ENCODE measurements around the gene MAML3. TPM values are rescaled to one million over a fixed set of nuclear protein-coding genes. Genes with fewer than 3 reads are reported as not detected.

The MAML3 gene
- total RNA-seq, 4 donors from 2014 or later = 21.2 to 28.4 (median 22.1) TPM

DNA sequence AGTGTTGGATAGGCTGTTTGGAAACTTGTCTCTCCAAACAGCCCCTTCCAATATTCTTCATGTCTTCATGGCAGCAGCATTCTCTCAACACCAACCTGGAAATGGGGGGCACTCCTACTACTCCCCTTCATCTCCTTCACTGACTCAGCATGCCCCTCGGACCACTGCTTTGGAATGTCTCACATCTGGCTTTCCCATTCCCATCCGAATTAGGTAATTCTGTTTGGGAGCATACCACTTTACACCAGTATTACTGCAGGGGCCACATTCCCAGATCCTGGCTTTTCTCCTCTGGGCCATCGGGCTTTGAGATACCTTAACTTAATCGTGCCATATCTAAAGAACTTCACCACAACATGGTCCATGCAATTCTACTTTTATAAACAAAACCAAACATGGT is 100.8 kb downstream of the MAML3 start:
- DNase-seq (ENCODE audit: low spot score in 2 of 2) = no peak
- intact Hi-C loops (cut with DNase I; ENCODE audit: low total_unique reads) = no loop called here
- no peak overlapping the region for H3K4me3 ChIP-seq (ENCODE audit: low read depth, poor library complexity, severe bottlenecking)
- WGBS, 2 donors = 94 to 96% methylated on average over 4 of the region's 4 CpGs
- no peak for TF ChIP-seq POLR2A (IDR thresholded peaks at IDR 0.05)
- TF ChIP-seq CTCF (IDR thresholded peaks at IDR 0.05) = no peak

- intact Hi-C loops (cut with DNase I; ENCODE audit: low total_unique reads) = no loop called here
- no peak overlapping the region for H3K4me3 ChIP-seq (ENCODE audit: low read depth, poor library complexity, severe bottlenecking)
- no peak for TF ChIP-seq CTCF (IDR thresholded peaks at IDR 0.05)
- TF ChIP-seq POLR2A (IDR thresholded peaks at IDR 0.05) = no peak
- no peak for DNase-seq (ENCODE audit: low spot score in 2 of 2)
- 44 to 56% methylated on average over 3 of the region's 3 CpGs for WGBS, 2 donors
Measured at GRCh38 chr4:140052050-140052449, 101.9 kb downstream of the MAML3 start.

GRCh38 chr4:140049849-140050637 is 103.9 kb downstream of the MAML3 start:
- TF ChIP-seq CTCF (IDR thresholded peaks at IDR 0.05) = no peak
- no peak for TF ChIP-seq POLR2A (IDR thresholded peaks at IDR 0.05)
- no peak for DNase-seq (ENCODE audit: low spot score in 2 of 2)
- 62 to 72% methylated on average over 8 of the region's 8 CpGs for WGBS, 2 donors
- intact Hi-C loops (cut with DNase I; ENCODE audit: low total_unique reads) = no loop called here
- no peak overlapping the region for H3K4me3 ChIP-seq (ENCODE audit: low read depth, poor library complexity, severe bottlenecking)

DNA sequence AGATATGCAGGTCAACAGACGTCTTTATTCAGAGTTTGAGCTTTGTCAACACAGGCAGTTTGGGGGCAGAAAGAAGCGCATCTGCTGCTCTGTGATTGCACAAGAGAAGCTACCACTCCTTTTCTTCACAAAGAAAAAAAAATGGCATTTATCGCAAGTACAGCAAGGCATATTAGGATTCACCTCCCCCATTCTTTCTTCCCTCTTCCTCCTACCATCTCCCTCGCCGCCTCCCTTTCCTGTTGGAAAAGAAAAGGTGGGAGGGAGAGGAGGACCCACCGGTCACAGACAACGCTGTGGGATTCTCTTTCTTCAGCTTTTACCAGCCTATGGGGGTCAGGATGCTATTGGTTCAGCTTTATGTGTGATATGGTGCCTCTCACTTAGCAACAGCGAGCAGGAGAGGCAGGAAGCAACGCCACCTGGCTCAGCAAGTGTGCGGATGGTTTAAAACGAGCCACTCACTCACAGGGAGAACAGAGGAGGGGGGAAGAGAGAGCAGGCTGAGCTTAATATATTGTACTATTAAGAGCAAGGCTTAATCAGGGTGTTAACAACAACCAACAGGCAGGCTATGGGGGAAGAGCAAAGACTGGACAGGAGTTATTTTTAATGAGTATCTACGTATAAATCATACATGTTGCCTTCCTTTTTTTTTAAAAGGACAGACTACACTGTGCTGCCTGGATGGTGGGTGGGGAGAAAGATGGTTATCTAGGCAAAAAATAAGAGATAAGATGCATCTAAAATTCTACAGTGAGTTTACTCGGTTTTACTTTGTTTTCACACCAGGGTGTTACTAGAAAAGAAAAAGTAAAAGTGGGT is 104.7 kb downstream of the MAML3 start:
- no peak for TF ChIP-seq CTCF (IDR thresholded peaks at IDR 0.05)
- 7 to 11% methylated on average over 13 of the region's 13 CpGs for WGBS, 2 donors

GRCh38 chr4:140048419-140048995 is 105.5 kb downstream of the MAML3 start:
- TF ChIP-seq CTCF (IDR thresholded peaks at IDR 0.05) = no peak
- no peak for TF ChIP-seq POLR2A (IDR thresholded peaks at IDR 0.05)
- H3K4me3 ChIP-seq (ENCODE audit: low read depth, poor library complexity, severe bottlenecking) = no peak overlapping the region
- intact Hi-C loops (cut with DNase I; ENCODE audit: low total_unique reads) = no loop called here
- 9 to 21% methylated on average over 4 of the region's 4 CpGs for WGBS, 2 donors
- no peak for DNase-seq (ENCODE audit: low spot score in 2 of 2)

More for the DNA sequence above, 104.7 kb downstream of the MAML3 start:
- intact Hi-C loops (cut with DNase I; ENCODE audit: low total_unique reads) = no loop called here
- H3K4me3 ChIP-seq (ENCODE audit: low read depth, poor library complexity, severe bottlenecking) = no peak overlapping the region
- DNase-seq (ENCODE audit: low spot score in 2 of 2) = no peak

Data from lower leg skin (tissue), 4 donors.